GM23338 (cell line): ENCODE data around the gene USP50. TPM values are rescaled to one million over a fixed set of nuclear protein-coding genes. Genes with fewer than 3 reads are reported as not detected.

Source experiments
- ATAC-seq: fragments of 200-7000 bp; cut with Tn5 transposase; 3 replicates; pipeline ENCODE4 v1.9.1; 2020
- DNase-seq: peaks from one replicate; pipeline ENCODE4 v3.0.0-alpha.2; 2015; ENCODE audit warnings: low spot score
- H2AFZ ChIP-seq: fragments of 200-600 bp; sonication (generic); 2 replicates; pipeline ENCODE4 v1.8.0; 2016; ENCODE audit warnings: antibody characterized with exemption, mild to moderate bottlenecking, moderate library complexity
- H3F3A ChIP-seq: fragments of 200-600 bp; sonication (generic); replicated peaks from 2 replicates; pipeline ENCODE4 v1.8.0; 2017; ENCODE audit warnings: antibody characterized with exemption, mixed run types, low read depth
- H3K27ac ChIP-seq: fragments of 200-600 bp; sonication (generic); 2 replicates; pipeline ENCODE4 v1.6.1; 2016; ENCODE audit warnings: low read depth
- H3K27me3 ChIP-seq: fragments of 200-600 bp; sonication (generic); 2 replicates; pipeline ENCODE4 v1.8.0; 2016; ENCODE audit warnings: mild to moderate bottlenecking, mixed run types, moderate library complexity; ENCODE audit not compliant: insufficient read depth
- H3K36me3 ChIP-seq: fragments of 200-600 bp; sonication (generic); 2 replicates; pipeline ENCODE4 v1.8.0; 2016; ENCODE audit warnings: mild to moderate bottlenecking; ENCODE audit not compliant: insufficient read depth
- H3K4me1 ChIP-seq: fragments of 200-600 bp; sonication (generic); 2 replicates; pipeline ENCODE4 v1.8.0; 2016; ENCODE audit warnings: mild to moderate bottlenecking, moderate library complexity; ENCODE audit not compliant: insufficient read depth
- H3K4me2 ChIP-seq: fragments of 200-600 bp; sonication (generic); 2 replicates; pipeline ENCODE4 v1.7.1; 2017; ENCODE audit warnings: mixed run types
- H3K4me3 ChIP-seq: fragments of 200-600 bp; sonication (generic); 2 replicates; pipeline ENCODE4 v1.6.1; 2016; ENCODE audit warnings: mixed run types
- H3K79me2 ChIP-seq: fragments of 200-600 bp; sonication (generic); replicated peaks from 2 replicates; pipeline ENCODE4 v1.8.0; 2017; ENCODE audit warnings: mild to moderate bottlenecking; ENCODE audit not compliant: insufficient read depth
- H3K9me2 ChIP-seq: fragments of 200-600 bp; sonication (generic); 2 replicates; pipeline ENCODE4 v1.8.0; 2017; ENCODE audit not compliant: insufficient read depth
- H4K20me1 ChIP-seq: fragments of 200-600 bp; sonication (generic); replicated peaks from 2 replicates; pipeline ENCODE4 v1.8.0; 2017; ENCODE audit warnings: mild to moderate bottlenecking; ENCODE audit not compliant: insufficient read depth
- H3K27ac Mint-ChIP-seq: 2 replicates; pipeline ENCODE4 v1.8.0; 2020; ENCODE audit warnings: inconsistent platforms, mild to moderate bottlenecking, moderate library complexity, mixed read lengths
- H3K27me3 Mint-ChIP-seq: 3 replicates; pipeline ENCODE4 v1.8.0; 2022; ENCODE audit warnings: low read depth, mild to moderate bottlenecking, moderate library complexity, mixed read lengths, inconsistent platforms; ENCODE audit not compliant: insufficient read depth, poor library complexity
- H3K36me3 Mint-ChIP-seq: 3 replicates; pipeline ENCODE4 v1.8.0; 2021; ENCODE audit warnings: low read depth, mild to moderate bottlenecking, inconsistent platforms, moderate library complexity, mixed read lengths
- H3K4me1 Mint-ChIP-seq: 3 replicates; pipeline ENCODE4 v1.8.0; 2020; ENCODE audit warnings: mild to moderate bottlenecking, inconsistent platforms, mixed read lengths
- H3K4me3 Mint-ChIP-seq: 3 replicates; pipeline ENCODE4 v1.8.0; 2021; ENCODE audit warnings: moderate library complexity, mild to moderate bottlenecking, inconsistent platforms, mixed read lengths
- H3K9me3 Mint-ChIP-seq: 3 replicates; pipeline ENCODE4 v1.8.0; 2020; ENCODE audit warnings: moderate library complexity, mild to moderate bottlenecking, inconsistent platforms, mixed read lengths
- EZH2 ChIP-seq: fragments of 200-600 bp; sonication (generic); IDR thresholded peaks from one replicate; pipeline ENCODE4 v1.8.0; 2017; ENCODE audit warnings: antibody characterized with exemption, mild to moderate bottlenecking, low read depth; ENCODE audit not compliant: unreplicated experiment
- JUNB ChIP-seq: IDR thresholded peaks from one replicate; pipeline ENCODE4 v1.6.1; 2016; ENCODE audit warnings: antibody characterized with exemption; ENCODE audit not compliant: unreplicated experiment
- NANOG ChIP-seq: IDR thresholded peaks from 2 replicates; pipeline ENCODE4 v1.6.1; 2016; ENCODE audit warnings: antibody characterized with exemption, borderline replicate concordance
- POLR2AphosphoS5 ChIP-seq: IDR thresholded peaks from 2 replicates; pipeline ENCODE4 v1.6.1; 2016; ENCODE audit warnings: antibody characterized with exemption, low read depth
- REST ChIP-seq: IDR thresholded peaks from one replicate; pipeline ENCODE4 v1.6.1; 2018; ENCODE audit warnings: antibody characterized with exemption; ENCODE audit not compliant: unreplicated experiment
- polyA plus RNA-seq: library from polyadenylated mRNA; unstranded; fragments of >200 nt; fragmentation: Nextera tagmentation; extraction: Ambion mirVana; gene quantifications from 2 replicates; pipeline ENCODE4 v1.2.1, GENCODE V29; 2016
- total RNA-seq: library from RNA; depleted of rRNA; stranded (reverse); fragments of >200 nt; shearing (Covaris generic); gene quantifications from 2 replicates; pipeline ENCODE4 v1.2.3, GENCODE V29; 2014
- TF ChIP-seq, protein P1 (sequence below): IDR thresholded peaks from 2 replicates; pipeline ENCODE4 v1.6.1; 2016; ENCODE audit warnings: antibody characterized with exemption
- TF ChIP-seq, protein P2 (sequence below), 2 experiments: fragments of 200-600 bp in 1 of 2; sonication (generic) in 1 of 2; conservative IDR thresholded peaks; 2 replicates each; pipeline versions ENCODE4 v1.5.1 to v1.6.1; 2016 to 2017; ENCODE audit warnings: antibody characterized with exemption in 2 of 2, low read depth in 2 of 2, mild to moderate bottlenecking in 2 of 2, moderate library complexity in 1 of 2

Gene USP50
- total and polyA plus RNA-seq, 2 experiments from 2014 or later = 6.3 TPM; not detected in 1

DNA sequence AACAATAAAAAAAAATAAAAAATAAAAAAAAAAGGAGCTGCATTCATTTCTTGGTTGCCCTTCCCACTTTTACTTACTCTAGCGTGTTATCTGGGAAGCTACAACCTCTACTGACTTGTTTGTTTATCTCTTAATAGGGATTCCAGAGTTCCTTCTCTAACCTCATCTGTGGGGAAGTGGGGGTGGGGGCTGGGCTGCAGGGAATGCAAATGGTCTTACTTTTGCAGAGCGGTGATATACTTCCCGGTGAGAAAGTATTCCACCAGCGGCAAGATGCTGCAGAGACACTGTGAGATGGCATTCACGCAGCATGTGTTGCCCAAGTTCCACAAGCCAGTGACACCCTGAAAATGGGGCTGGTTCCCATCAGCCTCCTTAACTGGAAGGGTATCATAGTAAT, 2.1 kb downstream of the USP50 start:
- Histone ChIP-seq H3K9me2 (no peaks in the 10 kb centered on the region; the same call in 1 of the 2 replicates), H3K4me3 (no peak overlapping the region), H2AFZ (peak overlapping the region; percentile 60), H3K79me2 (no peaks in the 10 kb centered on the region), H3K27ac (no peak overlapping the region), H3K4me2 (no peak overlapping the region), H3K4me1 (no peaks in the 10 kb centered on the region), H4K20me1 (no peaks in the 10 kb centered on the region), H3K27me3 (no peaks in the 10 kb centered on the region), H3K36me3 (no peaks in the 10 kb centered on the region), H3F3A (no peaks in the 10 kb centered on the region)
- ATAC-seq (peak; percentile 62), DNase-seq (peak; percentile 17)
- no peaks in the 10 kb centered on the region for H3K36me3 Mint-ChIP-seq
- H3K27ac Mint-ChIP-seq = no peak overlapping the region
- H3K4me1 Mint-ChIP-seq = peaks cover 3% of the 10 kb centered on the region; the same call in 2 of the 3 replicates
- no peak overlapping the region for H3K4me3 Mint-ChIP-seq
- TF ChIP-seq EZH2 = no peak
- no peak for TF ChIP-seq JUNB
- TF ChIP-seq, protein P1, sequence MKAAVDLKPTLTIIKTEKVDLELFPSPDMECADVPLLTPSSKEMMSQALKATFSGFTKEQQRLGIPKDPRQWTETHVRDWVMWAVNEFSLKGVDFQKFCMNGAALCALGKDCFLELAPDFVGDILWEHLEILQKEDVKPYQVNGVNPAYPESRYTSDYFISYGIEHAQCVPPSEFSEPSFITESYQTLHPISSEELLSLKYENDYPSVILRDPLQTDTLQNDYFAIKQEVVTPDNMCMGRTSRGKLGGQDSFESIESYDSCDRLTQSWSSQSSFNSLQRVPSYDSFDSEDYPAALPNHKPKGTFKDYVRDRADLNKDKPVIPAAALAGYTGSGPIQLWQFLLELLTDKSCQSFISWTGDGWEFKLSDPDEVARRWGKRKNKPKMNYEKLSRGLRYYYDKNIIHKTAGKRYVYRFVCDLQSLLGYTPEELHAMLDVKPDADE = no peak
- no peak for TF ChIP-seq POLR2AphosphoS5
- TF ChIP-seq, protein P2, sequence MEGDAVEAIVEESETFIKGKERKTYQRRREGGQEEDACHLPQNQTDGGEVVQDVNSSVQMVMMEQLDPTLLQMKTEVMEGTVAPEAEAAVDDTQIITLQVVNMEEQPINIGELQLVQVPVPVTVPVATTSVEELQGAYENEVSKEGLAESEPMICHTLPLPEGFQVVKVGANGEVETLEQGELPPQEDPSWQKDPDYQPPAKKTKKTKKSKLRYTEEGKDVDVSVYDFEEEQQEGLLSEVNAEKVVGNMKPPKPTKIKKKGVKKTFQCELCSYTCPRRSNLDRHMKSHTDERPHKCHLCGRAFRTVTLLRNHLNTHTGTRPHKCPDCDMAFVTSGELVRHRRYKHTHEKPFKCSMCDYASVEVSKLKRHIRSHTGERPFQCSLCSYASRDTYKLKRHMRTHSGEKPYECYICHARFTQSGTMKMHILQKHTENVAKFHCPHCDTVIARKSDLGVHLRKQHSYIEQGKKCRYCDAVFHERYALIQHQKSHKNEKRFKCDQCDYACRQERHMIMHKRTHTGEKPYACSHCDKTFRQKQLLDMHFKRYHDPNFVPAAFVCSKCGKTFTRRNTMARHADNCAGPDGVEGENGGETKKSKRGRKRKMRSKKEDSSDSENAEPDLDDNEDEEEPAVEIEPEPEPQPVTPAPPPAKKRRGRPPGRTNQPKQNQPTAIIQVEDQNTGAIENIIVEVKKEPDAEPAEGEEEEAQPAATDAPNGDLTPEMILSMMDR (conservative IDR thresholded peaks at IDR 0.05; ENCODE audit: low read depth in 2 of 2) = no peak
- no peak for TF ChIP-seq NANOG
- TF ChIP-seq REST = no peak
- H3K27me3 Mint-ChIP-seq = no peaks in the 10 kb centered on the region
- no peaks in the 10 kb centered on the region for H3K9me3 Mint-ChIP-seq

GRCh38 chr15:50543556-50543955, 2.9 kb downstream of the USP50 start:
- DNase-seq (no peak), ATAC-seq (no peak)
- H3K4me3 ChIP-seq = no peak overlapping the region
- H4K20me1 ChIP-seq = no peaks in the 10 kb centered on the region
- no peaks in the 10 kb centered on the region for H3K27me3 ChIP-seq
- TF ChIP-seq, protein P2 (conservative IDR thresholded peaks at IDR 0.05; ENCODE audit: low read depth in 2 of 2) = no peak
- H3F3A ChIP-seq = no peaks in the 10 kb centered on the region
- H3K4me1 ChIP-seq = no peaks in the 10 kb centered on the region
- Mint-ChIP-seq H3K4me1 (peaks cover 3% of the 10 kb centered on the region; the same call in 2 of the 3 replicates), H3K27me3 (no peaks in the 10 kb centered on the region), H3K36me3 (no peaks in the 10 kb centered on the region), H3K9me3 (no peaks in the 10 kb centered on the region), H3K27ac (no peak overlapping the region), H3K4me3 (no peak overlapping the region)
- H3K9me2 ChIP-seq = no peaks in the 10 kb centered on the region; the same call in 1 of the 2 replicates
- peak overlapping the region; percentile 60; the same call in 1 of the 2 replicates for H2AFZ ChIP-seq
- H3K36me3 ChIP-seq = no peaks in the 10 kb centered on the region
- H3K79me2 ChIP-seq = no peaks in the 10 kb centered on the region
- no peak overlapping the region for H3K4me2 ChIP-seq
- H3K27ac ChIP-seq = no peak overlapping the region
